AG09319 (cell line): ENCODE results near the gene COL20A1.

Experiments used
- DNase-seq: peaks from one replicate; pipeline ENCODE4 v3.0.0-alpha.2; 2010; ENCODE audit warnings: low read depth; ENCODE audit errors: extremely low read depth
- TF ChIP-seq, protein P1 (sequence below): IDR thresholded peaks from 2 replicates; pipeline ENCODE4 v1.5.1; 2011; ENCODE audit warnings: low read depth, mild to moderate bottlenecking, inconsistent platforms, low read length, moderate library complexity

The COL20A1 gene

DNA sequence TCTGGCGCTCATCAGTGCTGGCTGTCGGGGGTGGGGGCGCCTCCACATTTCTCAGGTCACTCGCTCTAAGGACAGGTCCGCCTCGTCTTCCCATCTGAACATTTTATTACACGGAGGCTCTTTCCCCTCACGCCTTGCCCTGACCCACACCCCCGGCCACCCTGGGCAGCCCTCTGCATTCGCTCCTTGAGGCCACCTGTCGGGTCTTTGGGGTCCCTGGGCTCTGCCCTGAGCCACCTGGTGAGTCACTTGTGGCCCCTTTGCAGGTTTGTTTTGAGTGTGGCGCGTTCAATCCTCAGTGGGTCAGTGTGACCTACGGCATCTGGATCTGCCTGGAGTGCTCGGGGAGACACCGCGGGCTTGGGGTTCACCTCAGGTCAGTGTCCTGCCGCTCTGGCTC, 17.2 kb upstream of the COL20A1 start:
- no peak for DNase-seq
- TF ChIP-seq, protein P1, sequence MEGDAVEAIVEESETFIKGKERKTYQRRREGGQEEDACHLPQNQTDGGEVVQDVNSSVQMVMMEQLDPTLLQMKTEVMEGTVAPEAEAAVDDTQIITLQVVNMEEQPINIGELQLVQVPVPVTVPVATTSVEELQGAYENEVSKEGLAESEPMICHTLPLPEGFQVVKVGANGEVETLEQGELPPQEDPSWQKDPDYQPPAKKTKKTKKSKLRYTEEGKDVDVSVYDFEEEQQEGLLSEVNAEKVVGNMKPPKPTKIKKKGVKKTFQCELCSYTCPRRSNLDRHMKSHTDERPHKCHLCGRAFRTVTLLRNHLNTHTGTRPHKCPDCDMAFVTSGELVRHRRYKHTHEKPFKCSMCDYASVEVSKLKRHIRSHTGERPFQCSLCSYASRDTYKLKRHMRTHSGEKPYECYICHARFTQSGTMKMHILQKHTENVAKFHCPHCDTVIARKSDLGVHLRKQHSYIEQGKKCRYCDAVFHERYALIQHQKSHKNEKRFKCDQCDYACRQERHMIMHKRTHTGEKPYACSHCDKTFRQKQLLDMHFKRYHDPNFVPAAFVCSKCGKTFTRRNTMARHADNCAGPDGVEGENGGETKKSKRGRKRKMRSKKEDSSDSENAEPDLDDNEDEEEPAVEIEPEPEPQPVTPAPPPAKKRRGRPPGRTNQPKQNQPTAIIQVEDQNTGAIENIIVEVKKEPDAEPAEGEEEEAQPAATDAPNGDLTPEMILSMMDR = no peak

DNA sequence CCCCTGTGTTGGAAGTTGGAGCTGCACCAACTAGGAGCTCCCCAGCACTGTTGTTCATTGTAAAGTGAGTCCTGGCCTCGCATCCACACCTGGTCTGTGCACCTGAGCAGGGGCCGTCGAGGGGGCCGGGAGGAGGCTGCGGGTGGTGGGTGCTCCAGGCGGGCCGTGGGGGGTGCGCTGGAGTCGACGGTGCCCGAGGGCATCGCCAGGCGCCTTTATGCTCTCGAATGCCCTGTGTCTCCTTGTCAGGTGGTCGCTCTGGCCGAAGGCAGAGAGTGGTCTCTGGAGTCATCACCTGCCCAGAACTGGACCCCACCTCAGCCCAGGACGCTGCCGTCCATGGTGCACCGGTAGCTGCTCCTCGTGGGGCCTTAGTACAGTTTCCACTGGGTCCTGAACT, 16.0 kb upstream of the COL20A1 start:
- DNase-seq = no peak

DNA sequence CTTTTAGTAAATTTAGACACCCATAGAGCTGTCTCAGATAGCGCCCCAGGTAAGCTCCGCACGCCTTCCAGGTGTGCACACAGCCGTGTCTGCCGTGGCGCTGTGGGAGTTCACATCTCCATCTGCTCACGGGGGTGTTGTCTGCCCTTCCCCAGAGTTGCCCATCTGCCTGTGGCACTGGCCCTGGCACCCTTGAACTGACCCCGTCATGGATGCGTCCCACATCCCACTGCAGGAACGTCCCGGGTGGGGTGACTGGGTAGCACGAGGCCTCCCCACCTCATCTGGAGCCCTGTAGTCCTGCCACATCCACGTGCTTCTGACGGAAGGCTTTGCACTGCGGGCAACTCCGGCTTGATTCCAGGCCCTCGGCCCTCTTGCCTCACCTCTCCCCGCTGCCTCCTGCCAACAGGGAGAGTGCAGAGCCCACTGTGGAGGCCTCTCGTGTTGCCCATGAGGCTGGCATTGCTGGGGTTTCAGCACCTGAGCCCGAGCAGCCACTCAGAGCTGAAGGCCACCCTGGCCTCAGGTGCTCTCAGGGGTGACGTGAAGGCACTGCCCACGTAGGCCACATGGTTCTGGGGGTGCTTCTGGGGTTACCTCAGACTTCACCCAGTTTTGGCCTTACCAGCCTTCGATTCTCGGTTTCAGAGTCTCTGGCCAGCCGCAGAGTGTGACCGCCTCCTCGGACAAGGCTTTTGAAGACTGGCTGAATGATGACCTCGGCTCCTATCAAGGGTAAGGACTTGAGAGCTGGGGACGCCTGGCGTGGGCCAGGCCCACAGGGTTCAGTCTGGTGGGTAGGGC, 15.3 kb upstream of the COL20A1 start:
- TF ChIP-seq, protein P1 = no peak
- no peak for DNase-seq

More for the DNA sequence above, 16.0 kb upstream of the COL20A1 start:
- TF ChIP-seq, protein P1 = no peak

DNA sequence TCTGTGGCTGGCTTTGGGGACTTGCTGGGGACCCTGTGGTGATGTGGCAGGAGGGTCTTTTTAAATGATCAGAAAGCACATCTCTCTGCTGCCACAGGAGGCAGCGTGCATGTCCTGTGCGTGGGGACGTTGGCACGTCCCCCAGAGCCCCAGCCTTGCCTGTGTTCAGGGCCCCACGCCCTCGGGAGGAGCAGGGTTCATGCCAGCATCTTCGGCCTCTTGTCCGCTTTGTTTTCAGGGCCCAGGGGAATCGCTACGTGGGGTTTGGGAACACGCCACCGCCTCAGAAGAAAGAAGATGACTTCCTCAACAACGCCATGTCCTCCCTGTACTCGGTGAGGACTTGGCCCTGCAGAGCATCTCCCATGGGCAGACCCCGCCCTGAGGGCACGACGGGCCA, 14.3 kb upstream of the COL20A1 start:
- TF ChIP-seq, protein P1 = no peak
- no peak for DNase-seq

DNA sequence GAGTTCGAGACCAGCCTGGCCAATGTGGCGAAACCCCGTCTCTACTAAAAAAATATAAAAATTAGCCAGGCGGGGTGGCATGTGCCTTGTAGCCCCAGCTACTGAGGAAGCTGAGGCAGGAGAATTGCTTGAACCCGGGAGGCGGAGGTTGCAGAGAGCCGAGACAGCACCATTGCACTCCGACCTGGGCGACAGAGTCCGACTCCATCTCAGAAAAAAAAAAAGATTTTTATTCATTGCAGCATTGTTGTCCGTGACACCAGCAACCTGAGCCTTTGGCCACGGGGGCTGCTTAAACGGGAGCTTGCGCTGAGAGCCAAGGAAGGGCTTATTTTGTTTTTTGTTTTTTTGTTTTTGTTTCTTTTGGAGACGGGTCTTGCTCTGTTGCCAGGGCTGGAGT, 13.1 kb upstream of the COL20A1 start:
- TF ChIP-seq, protein P1 = no peak
- no peak for DNase-seq

DNA sequence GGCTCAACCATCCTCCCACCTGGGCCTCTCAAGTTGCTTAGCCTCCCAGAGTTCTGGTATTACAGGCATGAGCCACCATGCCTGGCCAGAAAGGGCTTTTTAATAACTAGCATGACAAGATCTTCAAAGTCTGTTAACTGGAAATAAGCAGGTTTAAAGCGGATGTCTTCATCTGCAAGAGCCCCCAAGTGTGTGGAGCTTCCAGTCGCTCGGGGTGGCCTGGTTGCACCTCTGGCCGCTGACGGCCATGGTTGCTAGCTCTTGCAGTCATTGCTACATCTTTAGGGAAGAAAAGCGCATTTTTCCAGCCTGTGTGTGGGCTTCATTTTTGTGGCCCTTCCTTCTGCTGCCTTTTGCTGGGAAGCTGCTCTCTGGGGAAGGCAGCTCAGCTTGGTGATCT, 12.6 kb upstream of the COL20A1 start:
- DNase-seq = no peak
- TF ChIP-seq, protein P1 = no peak

DNA sequence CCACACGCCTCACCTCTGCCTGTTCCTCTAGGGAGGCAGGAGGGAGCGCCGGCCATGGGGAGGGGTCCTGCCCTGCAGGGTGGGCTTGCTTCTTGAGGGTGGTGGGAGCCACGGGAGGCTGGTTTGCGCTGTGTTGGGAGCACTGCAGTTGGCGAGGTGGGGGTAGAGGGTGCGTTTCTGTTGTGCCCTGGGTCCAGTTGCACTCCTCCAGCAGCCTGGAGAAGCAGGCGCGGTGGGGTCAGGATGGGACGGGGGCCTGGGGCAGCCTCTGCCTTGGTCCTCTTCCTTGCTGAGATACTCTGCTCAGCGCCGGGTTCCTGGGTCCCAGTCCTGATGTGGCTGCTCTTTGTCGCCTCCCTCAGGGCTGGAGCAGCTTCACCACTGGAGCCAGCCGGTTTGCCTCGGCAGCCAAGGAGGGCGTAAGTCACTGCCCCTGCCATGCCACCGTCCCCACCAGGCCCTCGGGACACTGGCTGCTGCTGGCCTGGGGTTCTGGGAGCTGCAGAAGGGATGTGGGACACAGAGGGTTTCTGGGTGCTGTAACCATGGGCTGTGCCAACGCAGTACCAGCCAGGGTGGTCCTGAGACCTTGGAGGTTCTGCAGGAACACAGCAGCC, 11.9 kb upstream of the COL20A1 start:
- DNase-seq = no peak

More for the DNA sequence above, 11.9 kb upstream of the COL20A1 start:
- TF ChIP-seq, protein P1 = peak; percentile 19
